ENCODE results near the gene POF1B.

- TF ChIP-seq TAF1 (IDR thresholded peaks at IDR 0.05; ENCODE audit: borderline replicate concordance, low read depth, low read length) (no peak), POLR2A (IDR thresholded peaks at IDR 0.05; ENCODE audit: low read depth, low read length) (no peak)
Measured at GRCh38 chrX:85381602-85382001, 2.1 kb upstream of the POF1B start.

All from GM12892 (cell line).